ENCODE measurements around the gene IL17B.

GRCh38 chr5:149374303-149374702 lies 4.8 kb downstream of the IL17B start:
- TF ChIP-seq CTCF (IDR thresholded peaks at IDR 0.05) (no peak), POLR2A (IDR thresholded peaks at IDR 0.05) (no peak)

Measured in heart left ventricle (tissue), 13 donors.